Choroid plexus epithelial cell (primary cell): ENCODE data around the gene TXNDC11.

ENCODE experiments used
- DNase-seq: peaks from one replicate; pipeline ENCODE4 v3.0.0-alpha.2; 2010; ENCODE audit warnings: low read depth
- H3K4me3 ChIP-seq: 2 replicates; pipeline ENCODE4 v1.5.1; 2011; ENCODE audit warnings: low read depth, mild to moderate bottlenecking, control low read depth, low read length, moderate library complexity
- CTCF ChIP-seq: conservative IDR thresholded peaks from 2 replicates; pipeline ENCODE4 v1.5.1; 2011; ENCODE audit warnings: low read depth, mild to moderate bottlenecking, control low read depth, inconsistent platforms, low read length, moderate library complexity

TXNDC11 gene

GRCh38 chr16:11677959-11678881 is 64.4 kb downstream of the TXNDC11 start:
- DNase-seq, result no peak
- no peak for TF ChIP-seq CTCF
- no peak overlapping the region for H3K4me3 ChIP-seq

- no peak for TF ChIP-seq CTCF
- DNase-seq, result no peak
- H3K4me3 ChIP-seq, result no peak overlapping the region
Observed at GRCh38 chr16:11677451-11677951, 65.2 kb downstream of the TXNDC11 start.

- no peak for DNase-seq
- H3K4me3 ChIP-seq, result no peak overlapping the region
- no peak for TF ChIP-seq CTCF
Observed at GRCh38 chr16:11676799-11677198, 65.9 kb downstream of the TXNDC11 start.

GRCh38 chr16:11675561-11676511 is 66.8 kb downstream of the TXNDC11 start:
- no peak for TF ChIP-seq CTCF
- DNase-seq, result no peak
- no peak overlapping the region for H3K4me3 ChIP-seq

GRCh38 chr16:11674818-11675560 is 67.7 kb downstream of the TXNDC11 start:
- no peak for TF ChIP-seq CTCF

More at GRCh38 chr16:11674818-11675560, 67.7 kb downstream of the TXNDC11 start:
- no peak overlapping the region for H3K4me3 ChIP-seq
- peak; percentile 45 for DNase-seq
